HL-60/S4 treated with retinoic acid at 250 ng/mL for 4 days and 3 days (cell line): Measurements from ENCODE around the gene STARD3.

Source experiments
- in situ Hi-C: fragments of 300-500 bp; cut with MboI; formaldehyde crosslinking; loops from 2 replicates; pipeline ENCODE4 v1.7.0; 2022; ENCODE audit warnings: low sequenced_read_pairs

STARD3 gene

GRCh38 chr17:39667945-39668924 is 31.3 kb downstream of the STARD3 start, which contains the start of gene PNMT:
Gene PNMT, plus strand, starts transcription at chr17:39668453. Its CDS starts 23 bp downstream, at chr17:39668476.
- in situ Hi-C loops, result no loop called here

- in situ Hi-C loops, result no loop called here
Measured at GRCh38 chr17:39669897-39670735, 33.2 kb downstream of the STARD3 start.

DNA sequence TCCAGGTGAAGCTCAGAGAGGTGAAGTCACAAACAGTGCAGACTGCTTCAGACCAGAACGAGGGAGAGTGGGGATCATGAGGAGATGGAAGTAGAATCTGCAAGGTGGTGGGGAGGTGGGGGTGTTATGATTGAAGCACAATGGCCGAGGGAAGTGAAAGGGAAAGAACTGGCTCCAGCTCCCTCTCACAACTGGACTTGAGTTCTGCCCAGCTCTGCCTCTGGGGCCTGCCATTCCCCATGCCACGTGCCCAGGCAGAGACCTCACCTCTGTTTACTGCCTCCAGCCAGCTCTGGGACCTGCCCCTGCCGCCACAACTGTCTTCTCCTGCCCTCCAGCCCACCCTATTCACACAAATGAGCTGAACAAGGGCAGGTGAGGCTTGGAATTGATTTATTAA is 33.8 kb downstream of the STARD3 start:
- in situ Hi-C loops, result no loop called here

DNA sequence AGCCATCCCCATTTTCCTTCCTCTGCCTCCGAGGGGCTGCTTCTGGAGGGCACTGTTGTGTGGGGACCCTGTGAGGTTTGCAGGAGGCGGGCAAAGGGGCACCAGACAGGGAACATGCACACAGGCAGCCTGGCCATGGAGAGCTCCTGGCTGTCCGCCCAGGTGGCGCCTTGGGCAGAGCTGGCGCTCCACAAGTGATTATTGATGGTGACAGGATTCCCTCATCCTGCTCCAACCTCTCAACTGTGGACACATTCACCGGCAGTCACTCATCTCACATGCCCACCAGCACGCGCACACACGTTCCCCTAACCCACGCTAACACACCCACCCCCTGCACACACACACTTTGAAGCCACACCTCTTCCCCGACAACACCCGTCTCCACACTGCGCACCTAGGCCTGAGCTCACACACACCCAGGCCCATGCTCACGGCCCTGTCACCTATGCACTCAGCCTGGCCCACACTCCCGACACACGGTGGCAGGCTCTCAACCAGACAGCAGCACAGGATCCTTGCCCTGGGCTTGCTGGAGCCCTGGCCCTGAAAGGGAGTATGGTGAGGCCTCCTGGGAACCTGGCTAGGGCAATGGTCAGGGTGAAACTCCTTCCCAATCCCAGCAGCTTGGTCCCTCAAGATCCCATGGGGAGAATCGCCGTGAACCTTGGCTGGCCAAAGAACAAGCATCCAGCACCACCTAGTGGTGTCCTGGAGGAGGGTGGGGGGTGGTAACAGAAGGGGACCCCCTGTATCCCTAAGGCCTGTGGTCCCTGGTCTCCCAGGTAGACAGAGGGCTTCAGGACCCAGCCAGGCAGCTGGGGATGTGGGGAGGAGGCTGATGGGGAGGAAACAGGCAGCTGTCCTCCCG is 34.9 kb downstream of the STARD3 start:
- in situ Hi-C loops, result no loop called here

GRCh38 chr17:39672522-39673334 is 35.8 kb downstream of the STARD3 start:
- in situ Hi-C loops, result no loop called here

DNA sequence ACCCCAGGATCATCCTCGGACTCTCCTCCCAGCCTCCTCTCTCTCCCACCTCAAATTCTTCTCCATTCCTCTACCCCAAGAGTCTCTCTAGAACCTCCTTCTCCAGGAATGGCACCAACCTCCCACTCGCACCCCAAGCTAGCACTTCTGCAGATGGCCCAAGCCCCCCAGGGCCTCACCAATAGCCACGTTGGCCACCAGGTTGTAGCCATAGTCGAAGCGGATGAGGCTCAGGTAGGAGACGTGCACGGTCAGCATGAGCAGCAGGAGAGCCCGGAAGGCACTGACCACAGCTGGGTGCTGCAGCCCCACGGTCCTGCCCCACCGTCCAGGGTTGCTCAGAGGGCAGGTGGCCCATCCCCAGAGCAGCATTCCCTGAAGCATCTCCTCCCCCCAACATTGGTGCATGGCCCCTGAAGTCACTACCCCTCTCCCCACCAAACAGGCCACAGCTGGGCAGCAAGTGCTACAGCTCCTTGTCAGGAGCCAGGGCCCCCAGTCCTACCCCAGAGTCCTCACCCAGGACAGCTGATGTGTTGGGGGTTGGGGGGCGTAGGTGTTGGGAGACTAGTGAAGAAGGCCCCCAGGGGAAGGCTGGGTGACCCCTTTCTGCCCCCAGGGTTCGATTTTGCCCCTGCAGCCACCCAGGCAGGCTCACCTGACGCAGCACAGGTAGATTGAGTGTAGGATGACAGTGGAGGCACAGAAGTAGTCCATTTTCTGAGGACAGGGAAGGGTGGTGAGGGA is 36.6 kb downstream of the STARD3 start:
- in situ Hi-C loops, result no loop called here

DNA sequence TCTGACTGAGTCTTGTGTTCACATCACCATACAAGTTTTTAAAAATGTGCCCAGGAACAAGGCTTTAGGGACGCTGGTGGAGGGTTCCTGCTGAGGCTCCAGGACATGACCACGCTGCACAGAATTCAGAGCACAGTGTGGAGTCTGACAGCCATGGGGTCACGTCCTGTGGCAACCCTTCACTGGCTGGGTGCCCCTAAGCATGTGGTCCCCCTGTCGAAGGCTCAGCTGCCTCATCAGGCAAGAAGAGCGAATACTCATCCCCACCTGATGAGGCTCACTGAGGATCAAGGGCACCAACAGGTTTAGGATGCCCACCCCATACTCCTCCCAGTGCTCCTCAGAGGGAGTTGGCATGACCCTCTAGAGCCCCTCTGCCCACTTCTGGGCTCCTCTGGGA is 37.2 kb downstream of the STARD3 start:
- in situ Hi-C loops, result no loop called here

DNA sequence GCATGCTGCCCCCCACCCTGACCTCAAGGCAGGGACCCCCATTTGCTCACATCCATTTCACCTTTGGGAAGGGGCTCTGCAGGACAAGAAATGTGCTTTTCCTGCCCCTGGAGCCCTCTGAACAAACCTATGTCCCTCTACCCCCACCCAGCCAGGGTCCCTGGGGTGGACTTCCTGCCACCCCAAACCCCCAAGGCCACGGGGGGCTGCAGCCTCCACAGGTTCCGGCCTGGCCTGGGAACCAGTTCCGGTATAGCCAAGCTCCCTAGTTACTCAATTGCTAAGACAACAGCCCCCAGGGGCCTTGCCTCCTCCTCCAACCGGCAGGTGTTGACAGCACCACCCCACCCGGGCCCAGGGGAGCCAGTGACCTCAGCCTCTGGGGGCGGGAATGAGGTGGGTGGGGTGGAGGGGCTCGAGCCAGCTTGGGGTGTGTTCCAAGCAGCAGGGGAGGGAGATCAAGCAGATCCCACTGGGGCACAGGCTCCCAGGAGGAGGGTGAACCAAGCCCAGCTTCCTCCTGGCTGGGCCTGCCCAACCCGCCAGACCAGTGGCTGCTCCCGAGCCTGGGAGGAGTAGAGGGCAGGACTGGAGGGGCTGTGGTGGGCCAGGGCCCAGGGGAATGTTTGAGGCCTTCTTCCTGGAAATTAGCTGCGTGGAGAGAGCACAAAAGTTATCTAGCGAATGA is 37.9 kb downstream of the STARD3 start:
- in situ Hi-C loops, result no loop called here

- in situ Hi-C loops, result no loop called here
Measured at GRCh38 chr17:39675390-39676082, 38.6 kb downstream of the STARD3 start.

DNA sequence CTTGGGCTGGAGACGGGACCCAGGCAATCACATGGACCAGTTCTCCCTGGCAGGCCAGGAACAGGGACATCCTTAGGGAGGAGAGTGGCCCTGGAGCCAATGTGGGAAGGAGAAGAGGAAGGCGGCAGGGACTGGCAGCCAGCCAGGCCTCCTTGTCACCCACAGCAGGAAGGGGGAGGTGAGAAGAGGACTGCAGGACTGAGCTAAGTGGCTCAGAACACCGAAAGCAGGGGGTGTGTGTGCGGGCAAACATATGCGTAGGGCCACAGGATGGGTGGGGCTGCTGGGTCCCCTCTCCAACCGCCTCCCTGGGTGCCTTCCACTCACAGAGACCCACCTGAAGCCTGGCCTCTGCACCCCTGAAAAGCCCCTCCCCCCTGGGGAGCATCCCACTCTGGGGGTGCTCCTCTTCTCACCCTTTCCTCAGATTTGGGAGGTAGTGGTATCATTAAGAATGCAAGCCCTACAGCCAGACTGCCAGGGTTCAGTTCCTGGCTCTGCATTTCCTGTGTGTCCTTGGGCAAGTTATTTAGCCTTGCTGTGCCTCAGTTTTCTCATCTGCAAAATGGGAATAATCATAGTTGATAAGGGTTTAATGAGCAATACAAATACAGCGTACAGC is 39.4 kb downstream of the STARD3 start:
- in situ Hi-C loops, result no loop called here

- in situ Hi-C loops, result no loop called here
Measured at GRCh38 chr17:39677072-39677471, 40.1 kb downstream of the STARD3 start.

- in situ Hi-C loops, result no loop called here
Measured at GRCh38 chr17:39677542-39678339, 40.8 kb downstream of the STARD3 start.

- in situ Hi-C loops, result no loop called here
Measured at GRCh38 chr17:39678340-39679116, 41.6 kb downstream of the STARD3 start.

- in situ Hi-C loops, result loop anchor here (10.0 kb wide), 1 partner anchor 55 kb away; the partner anchor contains the start of gene PPP1R1B
Measured at GRCh38 chr17:39679521-39680192, 42.7 kb downstream of the STARD3 start.

- in situ Hi-C loops, result loop anchor here (10.0 kb wide), 1 partner anchor 59 kb away; the partner anchor contains the start of gene PPP1R1B
Measured at GRCh38 chr17:39683295-39683939, 46.5 kb downstream of the STARD3 start.
